BJ (cell line): ENCODE results near the gene SMIM20. TPM values are rescaled to one million over a fixed set of nuclear protein-coding genes. Genes with fewer than 3 reads are reported as not detected.

ENCODE experiments used
- CTCF ChIA-PET: fragments of 350-600 bp; formaldehyde crosslinking; extraction: SDS; loops from one replicate; lab custom pipeline; 2021; ENCODE audit warnings: antibody characterized with exemption, inconsistent platforms; lab: Yijun Ruan, JAX
- POLR2A ChIA-PET: fragments of 300-600 bp; sonication (Branson Sonifier 250); formaldehyde crosslinking; extraction: SDS; loops from one replicate; lab custom pipeline; 2021; ENCODE audit warnings: antibody characterized with exemption; lab: Charles Lee
- DNase-seq: peaks from one replicate; pipeline ENCODE4 v3.0.0-alpha.2; 2011; ENCODE audit warnings: low read depth
- H3K27me3 ChIP-seq: 2 replicates; pipeline ENCODE4 v1.6.0; 2011; ENCODE audit warnings: low read length; ENCODE audit not compliant: control insufficient read depth, insufficient read depth
- H3K36me3 ChIP-seq: 2 replicates; pipeline ENCODE4 v1.5.1; 2011; ENCODE audit warnings: low read length; ENCODE audit not compliant: control insufficient read depth, insufficient read depth
- H3K4me3 ChIP-seq: 2 replicates; pipeline ENCODE4 v1.5.1; 2011; ENCODE audit warnings: low read depth, mild to moderate bottlenecking, control low read depth, low read length
- CTCF ChIP-seq: IDR thresholded peaks from 2 replicates; pipeline ENCODE4 v1.5.1; 2011; ENCODE audit warnings: low read depth, mild to moderate bottlenecking, control low read depth, inconsistent platforms, low read length, moderate library complexity; ENCODE audit not compliant: insufficient read depth
- polyA plus RNA-seq: library from polyadenylated mRNA; depleted of rRNA; stranded (reverse); fragments of >200 nt; gene quantifications from 2 replicates; pipeline ENCODE4 v1.2.3, GENCODE V29; 2011

SMIM20 gene
- polyA plus RNA-seq, 1 experiment = 15.7 TPM

GRCh38 chr4:25939330-25939729, 25.3 kb downstream of the SMIM20 start:
- CTCF ChIA-PET = interaction anchor here (0.9 to 1.7 kb wide), 4 partner anchors 10 to 22 kb away, joined by 3 to 8 read pairs (median 3); no protein-coding TSS in a partner anchor
- POLR2A ChIA-PET = no interaction called here

DNA sequence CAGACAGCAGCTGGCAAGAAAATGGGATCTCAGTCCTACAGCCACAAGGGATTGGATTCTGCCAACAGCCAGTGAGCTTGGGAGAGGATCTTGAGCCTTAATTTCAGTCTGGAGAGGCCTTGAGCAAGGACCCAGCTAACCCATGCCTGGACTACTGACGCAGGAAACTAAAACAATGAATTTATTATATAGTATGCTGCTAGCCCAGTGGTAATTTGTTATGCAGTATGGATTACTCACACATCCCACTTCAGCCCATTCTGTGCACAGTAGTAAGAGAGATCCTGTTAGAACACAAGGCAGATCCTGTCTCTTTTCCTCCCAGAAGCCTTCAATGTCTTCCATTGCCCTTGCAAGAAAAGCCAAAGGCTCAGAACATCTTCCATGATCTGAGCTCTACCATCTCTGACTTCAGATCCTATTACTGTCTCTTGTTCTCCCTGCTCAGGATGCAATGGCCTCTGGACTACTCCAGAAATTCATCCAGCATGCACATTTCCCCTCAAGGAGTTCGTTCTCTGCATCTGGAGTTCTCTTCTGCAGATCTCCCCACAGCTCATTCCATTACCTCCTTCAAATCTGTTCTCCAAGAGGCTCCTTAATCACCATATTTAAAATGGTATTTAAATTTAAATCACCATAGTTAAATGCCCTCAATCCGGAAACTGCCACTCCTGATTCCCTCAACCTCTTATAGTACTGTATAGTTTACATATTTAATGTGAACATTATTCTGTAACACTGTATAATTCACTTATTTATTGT, 27.6 kb downstream of the SMIM20 start:
- H3K27me3 ChIP-seq = peaks cover 8% of the 10 kb centered on the region
- DNase-seq = no peak
- H3K36me3 ChIP-seq = no peaks in the 10 kb centered on the region
- H3K4me3 ChIP-seq = no peak overlapping the region
- ChIA-PET POLR2A (no interaction called here), CTCF (interaction anchor here (1.1 kb wide), 1 partner anchor 15 kb away, joined by 3 read pairs; no protein-coding TSS in a partner anchor)
- no peak for TF ChIP-seq CTCF

More at GRCh38 chr4:25939330-25939729, 25.3 kb downstream of the SMIM20 start:
- H3K4me3 ChIP-seq = no peak overlapping the region
- DNase-seq = no peak
- TF ChIP-seq CTCF = no peak
- H3K36me3 ChIP-seq = no peaks in the 10 kb centered on the region
- H3K27me3 ChIP-seq = peaks cover 9% of the 10 kb centered on the region

DNA sequence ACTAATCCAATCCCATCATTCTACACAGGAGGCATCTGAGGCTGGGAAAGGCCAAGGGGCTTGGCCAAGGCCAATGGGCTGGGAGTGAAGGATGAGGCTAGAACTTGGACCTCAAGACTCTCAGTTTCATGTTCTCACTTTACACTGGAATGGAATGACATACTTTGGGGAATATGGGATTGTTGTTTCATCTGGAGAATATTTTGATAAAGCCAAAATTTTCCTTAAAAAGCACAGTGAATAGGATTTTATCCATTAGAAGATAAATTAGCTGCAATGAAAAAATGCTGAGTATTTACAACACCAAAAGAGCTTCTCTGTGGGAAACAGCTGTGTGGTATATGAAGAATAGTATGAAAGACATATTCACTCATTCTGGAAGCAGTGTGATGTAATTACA, 29.3 kb downstream of the SMIM20 start:
- TF ChIP-seq CTCF = no peak
- DNase-seq = no peak
- Histone ChIP-seq H3K27me3 (peaks cover 8% of the 10 kb centered on the region), H3K4me3 (no peak overlapping the region), H3K36me3 (no peaks in the 10 kb centered on the region)
- CTCF ChIA-PET = interaction anchor here (0.7 to 0.9 kb wide), 3 partner anchors 9 to 14 kb away, joined by 3 read pairs; no protein-coding TSS in a partner anchor
- POLR2A ChIA-PET = no interaction called here

- CTCF ChIA-PET = interaction anchor here (0.7 to 0.9 kb wide), 3 partner anchors 9 to 15 kb away, joined by 3 read pairs; no protein-coding TSS in a partner anchor
- TF ChIP-seq CTCF = no peak
- POLR2A ChIA-PET = no interaction called here
These were observed 29.8 kb downstream of the SMIM20 start for GRCh38 chr4:25943805-25944204.

GRCh38 chr4:25948051-25948450, 34.0 kb downstream of the SMIM20 start:
- DNase-seq = no peak
- peaks cover 17% of the 10 kb centered on the region for H3K27me3 ChIP-seq
- POLR2A ChIA-PET = no interaction called here
- CTCF ChIA-PET = interaction anchor here (1.0 to 1.8 kb wide), 3 partner anchors 10 to 22 kb away, joined by 3 to 4 read pairs (median 3); no protein-coding TSS in a partner anchor
- H3K36me3 ChIP-seq = no peaks in the 10 kb centered on the region
- TF ChIP-seq CTCF = no peak
- no peak overlapping the region for H3K4me3 ChIP-seq

More at GRCh38 chr4:25943805-25944204, 29.8 kb downstream of the SMIM20 start:
- no peaks in the 10 kb centered on the region for H3K36me3 ChIP-seq
- DNase-seq = no peak
- H3K4me3 ChIP-seq = no peak overlapping the region
- peaks cover 8% of the 10 kb centered on the region for H3K27me3 ChIP-seq
